Subcutaneous abdominal adipose tissue (tissue), 5 donors: ENCODE data around the gene PRDM15.
"Not testable (repeated sequence)": the region's sequence is repeated elsewhere in the genome, so short reads cannot be mapped to it uniquely, and the experiment has no call there.

Experiments
- H3K27ac ChIP-seq: one replicate; pipeline ENCODE4 v1.7.0; 2013; ENCODE audit warnings: low read depth, mild to moderate bottlenecking, inconsistent platforms, low read length, moderate library complexity
- H3K27me3 ChIP-seq, 5 donors: one replicate each; pipeline ENCODE4 v1.7.0; 2013; ENCODE audit warnings: low read length in 5 of 5, inconsistent platforms in 1 of 5; ENCODE audit not compliant: control insufficient read depth in 5 of 5, insufficient read depth in 4 of 5
- H3K36me3 ChIP-seq, 5 donors: one replicate each; pipeline ENCODE4 v1.7.0; 2013; ENCODE audit warnings: low read length in 5 of 5; ENCODE audit not compliant: control insufficient read depth in 5 of 5, insufficient read depth in 5 of 5
- H3K4me1 ChIP-seq, 5 donors: one replicate each; pipeline ENCODE4 v1.7.0; 2013; ENCODE audit warnings: low read length in 5 of 5, mild to moderate bottlenecking in 3 of 5, moderate library complexity in 1 of 5; ENCODE audit not compliant: control insufficient read depth in 5 of 5, insufficient read depth in 5 of 5
- H3K4me3 ChIP-seq, 5 donors: one replicate each; pipeline ENCODE4 v1.7.0; 2013; ENCODE audit warnings: low read length in 5 of 5, low read depth in 1 of 5
- H3K9ac ChIP-seq, 5 donors: one replicate each; pipeline ENCODE4 v1.7.0; 2013; ENCODE audit warnings: low read length in 5 of 5, mild to moderate bottlenecking in 4 of 5, moderate library complexity in 3 of 5
- H3K9me3 ChIP-seq, 5 donors: one replicate each; pipeline ENCODE4 v1.7.0; 2013; ENCODE audit warnings: low read length in 5 of 5; ENCODE audit not compliant: control insufficient read depth in 5 of 5
- donor health status: healthy.
- donor health status: healthy.
- donor health status: healthy.
- donor health status: healthy.
- donor health status: healthy.

Gene PRDM15

GRCh38 chr21:41795726-41796125, 83.4 kb downstream of the PRDM15 start:
- no peak overlapping the region for H3K27ac ChIP-seq
- no peak overlapping the region for H3K9ac ChIP-seq
- peaks cover 0 to 5% (median 2%) of the 10 kb centered on the region in 5 donors for H3K27me3 ChIP-seq
- peaks cover 0 to 10% (median 5%) of the 10 kb centered on the region in 5 donors for H3K9me3 ChIP-seq
- H3K4me3 ChIP-seq, result no peak overlapping the region
- H3K36me3 ChIP-seq, result peaks cover 0 to 33% (median 17%) of the 10 kb centered on the region in 5 donors
- peaks cover 0 to 8% (median 0%) of the 10 kb centered on the region in 5 donors for H3K4me1 ChIP-seq

- Histone ChIP-seq H3K27me3 (peaks cover 0 to 5% (median 2%) of the 10 kb centered on the region in 5 donors), H3K27ac (no peak overlapping the region), H3K4me3 (no peak overlapping the region), H3K9ac (no peak overlapping the region), H3K4me1 (peaks cover 0 to under 1% (median 0%) of the 10 kb centered on the region in 5 donors), H3K36me3 (peaks cover 0 to 21% (median 10%) of the 10 kb centered on the region in 5 donors), H3K9me3 (peaks cover 0 to 10% (median 5%) of the 10 kb centered on the region in 5 donors)
These were observed 84.5 kb downstream of the PRDM15 start for GRCh38 chr21:41794600-41794999.

GRCh38 chr21:41792711-41793110, 86.4 kb downstream of the PRDM15 start:
- peaks cover 0 to 10% (median 5%) of the 10 kb centered on the region in 5 donors for H3K9me3 ChIP-seq
- no peak overlapping the region for H3K27ac ChIP-seq
- H3K9ac ChIP-seq, result no peak overlapping the region
- peaks cover 0 to 6% (median 0%) of the 10 kb centered on the region in 5 donors for H3K36me3 ChIP-seq
- H3K27me3 ChIP-seq, result peaks cover 0 to 5% (median 4%) of the 10 kb centered on the region in 5 donors
- H3K4me1 ChIP-seq, result no peaks in the 10 kb centered on the region
- H3K4me3 ChIP-seq, result no peak overlapping the region

GRCh38 chr21:41786509-41786987, 92.6 kb downstream of the PRDM15 start:
- H3K27me3 ChIP-seq, result peaks cover 11 to 24% (median 20%) of the 10 kb centered on the region in 5 donors
- H3K27ac ChIP-seq, result no peak overlapping the region
- H3K4me3 ChIP-seq, result no peak overlapping the region
- no peaks in the 10 kb centered on the region for H3K9me3 ChIP-seq
- no peaks in the 10 kb centered on the region for H3K36me3 ChIP-seq
- H3K4me1 ChIP-seq, result peaks cover 0 to 4% (median 0%) of the 10 kb centered on the region in 5 donors
- no peak overlapping the region for H3K9ac ChIP-seq

- peaks cover 11 to 30% (median 22%) of the 10 kb centered on the region in 5 donors for H3K27me3 ChIP-seq
- H3K36me3 ChIP-seq, H3K4me3 ChIP-seq, H3K4me1 ChIP-seq, H3K9me3 ChIP-seq, H3K9ac ChIP-seq, H3K27ac ChIP-seq: not testable (repeated sequence)
These were observed 93.9 kb downstream of the PRDM15 start for GRCh38 chr21:41785262-41785661.

- Histone ChIP-seq H3K36me3 (no peaks in the 10 kb centered on the region), H3K4me1 (peaks cover 0 to 4% (median 0%) of the 10 kb centered on the region in 5 donors), H3K9ac (no peak overlapping the region), H3K4me3 (no peak overlapping the region), H3K27ac (no peak overlapping the region), H3K9me3 (no peaks in the 10 kb centered on the region), H3K27me3 (peaks cover 16 to 34% (median 27%) of the 10 kb centered on the region in 5 donors)
These were observed 94.6 kb downstream of the PRDM15 start for GRCh38 chr21:41784456-41785102.

GRCh38 chr21:41783476-41784180, 95.5 kb downstream of the PRDM15 start:
- H3K27me3 ChIP-seq, result peaks cover 20 to 43% (median 36%) of the 10 kb centered on the region in 5 donors
- H3K4me1 ChIP-seq, result peaks cover 0 to 4% (median 0%) of the 10 kb centered on the region in 5 donors
- no peak overlapping the region for H3K27ac ChIP-seq
- no peak overlapping the region for H3K9ac ChIP-seq
- H3K9me3 ChIP-seq, result no peaks in the 10 kb centered on the region
- H3K4me3 ChIP-seq, result no peak overlapping the region
- H3K36me3 ChIP-seq, result no peaks in the 10 kb centered on the region

- Histone ChIP-seq H3K9me3 (no peaks in the 10 kb centered on the region), H3K4me3 (no peak overlapping the region), H3K36me3 (no peaks in the 10 kb centered on the region), H3K27ac (no peak overlapping the region), H3K27me3 (peaks cover 20 to 42% (median 36%) of the 10 kb centered on the region in 5 donors), H3K4me1 (peaks cover 0 to 8% (median 5%) of the 10 kb centered on the region in 5 donors), H3K9ac (no peak overlapping the region)
These were observed 98.1 kb downstream of the PRDM15 start for GRCh38 chr21:41781050-41781410.

GRCh38 chr21:41780337-41781049, 98.7 kb downstream of the PRDM15 start:
- H3K4me1 ChIP-seq, result peaks cover 0 to 8% (median 5%) of the 10 kb centered on the region in 5 donors

More at GRCh38 chr21:41780337-41781049, 98.7 kb downstream of the PRDM15 start:
- Histone ChIP-seq H3K9ac (no peak overlapping the region), H3K9me3 (no peaks in the 10 kb centered on the region), H3K27ac (no peak overlapping the region), H3K27me3 (peaks cover 23 to 46% (median 39%) of the 10 kb centered on the region in 5 donors), H3K4me3 (no peak overlapping the region), H3K36me3 (no peaks in the 10 kb centered on the region)
